Left colon (tissue), 2 donors: ENCODE data around the gene NMRK2. TPM values are rescaled to one million over a fixed set of nuclear protein-coding genes. Genes with fewer than 3 reads are reported as not detected.

Experiments used
- ATAC-seq: fragments of 200-7000 bp; cut with Tn5 transposase; one replicate; pipeline ENCODE4 v1.9.1; 2020; ENCODE audit warnings: mild to moderate bottlenecking, moderate library complexity
- DNase-seq, 2 donors: peaks; one replicate each; pipeline ENCODE4 v3.0.0-alpha.2; 2020
- intact Hi-C, 2 donors: fragments of 100-400 bp; cut with DNase I in 1 of 2; cut with micrococcal nuclease in 1 of 2; formaldehyde crosslinking; loops; one replicate each; pipeline versions ENCODE4 v1.11.2 to v1.14.0; 2022; cut with DNase I, micrococcal nuclease
- total RNA-seq, 2 donors: library from RNA; stranded (reverse); fragmentation: NEBNext Ultra II Directional; extraction: Animal tissue kit (Norgen Biotek cat#: 25700); gene quantifications; one replicate each; pipeline ENCODE4 v1.2.1, GENCODE V29; 2021
- donor health status: DM: no; HTN: no; CAD: no.
- donor health status: DM: yes; HTN: yes; CAD: no.

Gene NMRK2
- total RNA-seq, 2 donors from 2014 or later = not detected

DNA sequence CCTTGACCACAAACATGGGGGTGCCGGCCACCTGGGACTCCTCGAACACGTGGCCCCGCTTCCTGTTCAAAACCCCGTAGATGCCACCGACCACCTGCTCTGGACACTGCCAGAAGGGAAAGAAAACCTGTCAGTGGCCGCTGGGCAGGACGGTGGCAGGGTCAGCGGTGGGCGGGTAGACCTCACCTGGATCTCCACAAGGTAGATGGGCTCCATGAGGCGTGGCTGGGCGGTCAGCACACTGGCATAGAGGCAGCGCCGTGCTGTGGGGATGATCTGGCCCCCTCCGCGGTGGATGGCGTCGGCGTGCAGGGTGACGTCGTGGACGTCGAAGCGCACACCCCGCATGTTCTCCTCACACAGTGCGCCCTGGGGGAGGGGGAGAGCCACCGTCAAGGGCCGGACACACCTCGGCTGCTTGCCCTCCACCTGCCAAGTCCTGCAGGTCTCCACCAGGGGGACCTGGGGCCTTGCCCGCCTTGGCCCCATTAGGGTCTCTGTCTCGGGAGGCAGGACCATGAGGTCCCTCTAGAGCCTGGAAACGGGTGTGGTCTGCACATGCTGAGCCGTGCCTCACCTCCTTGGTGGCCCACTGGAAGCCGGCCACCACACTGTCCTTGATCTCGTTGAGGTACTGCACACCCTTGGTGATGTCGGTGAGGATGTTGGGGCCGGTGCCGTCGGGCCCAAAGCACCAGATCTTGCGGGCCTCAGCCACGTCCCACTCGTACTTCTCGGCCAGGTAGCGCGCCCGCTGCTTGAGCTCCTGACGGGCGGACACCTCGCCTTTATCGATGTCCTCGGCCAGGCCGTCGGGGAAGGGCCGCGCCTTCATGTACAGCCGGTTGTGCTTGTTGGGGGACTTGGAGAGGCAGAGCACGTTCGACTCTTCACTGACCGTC is 44.6 kb downstream of the NMRK2 start:
- peak; percentile 11 for ATAC-seq
- no peak for DNase-seq
- intact Hi-C loops = no loop called here

GRCh38 chr19:3978145-3978544 is 45.3 kb downstream of the NMRK2 start:
- intact Hi-C loops = no loop called here
- DNase-seq (no peak), ATAC-seq (no peak)

- ATAC-seq = no peak
- no peak for DNase-seq
- intact Hi-C loops = no loop called here
Measured at GRCh38 chr19:3979289-3979673, 46.4 kb downstream of the NMRK2 start.

- ATAC-seq = no peak
- intact Hi-C loops = loop anchor here in 1 of 2 donors (10.0 kb wide), 1 partner anchor 225 kb away; no protein-coding TSS in a partner anchor
Measured at GRCh38 chr19:3979674-3980352, 46.9 kb downstream of the NMRK2 start.

GRCh38 chr19:3980353-3981251 is 47.7 kb downstream of the NMRK2 start:
- ATAC-seq = no peak
- DNase-seq = no peak
- intact Hi-C loops = loop anchor here in 1 of 2 donors (10.0 kb wide), 1 partner anchor 224 kb away; no protein-coding TSS in a partner anchor

More at GRCh38 chr19:3979674-3980352, 46.9 kb downstream of the NMRK2 start:
- DNase-seq = no peak

- intact Hi-C loops = loop anchor here in 1 of 2 donors (10.0 kb wide), 1 partner anchor 223 kb away; no protein-coding TSS in a partner anchor
- no peak for ATAC-seq
- DNase-seq = no peak
Measured at GRCh38 chr19:3981373-3981735, 48.5 kb downstream of the NMRK2 start.

GRCh38 chr19:3981736-3982681 is 49.1 kb downstream of the NMRK2 start:
- DNase-seq (no peak), ATAC-seq (no peak)
- intact Hi-C loops = loop anchor here in 1 of 2 donors (10.0 kb wide), 1 partner anchor 223 kb away; no protein-coding TSS in a partner anchor

GRCh38 chr19:3982701-3983541 is 50.1 kb downstream of the NMRK2 start:
- DNase-seq = no peak
- intact Hi-C loops = loop anchor here in 1 of 2 donors (10.0 kb wide), 1 partner anchor 222 kb away; no protein-coding TSS in a partner anchor
- ATAC-seq = no peak

- intact Hi-C loops = loop anchor here in 1 of 2 donors (10.0 kb wide), 1 partner anchor 221 kb away; no protein-coding TSS in a partner anchor
Measured at GRCh38 chr19:3983542-3983914, 50.7 kb downstream of the NMRK2 start.

DNA sequence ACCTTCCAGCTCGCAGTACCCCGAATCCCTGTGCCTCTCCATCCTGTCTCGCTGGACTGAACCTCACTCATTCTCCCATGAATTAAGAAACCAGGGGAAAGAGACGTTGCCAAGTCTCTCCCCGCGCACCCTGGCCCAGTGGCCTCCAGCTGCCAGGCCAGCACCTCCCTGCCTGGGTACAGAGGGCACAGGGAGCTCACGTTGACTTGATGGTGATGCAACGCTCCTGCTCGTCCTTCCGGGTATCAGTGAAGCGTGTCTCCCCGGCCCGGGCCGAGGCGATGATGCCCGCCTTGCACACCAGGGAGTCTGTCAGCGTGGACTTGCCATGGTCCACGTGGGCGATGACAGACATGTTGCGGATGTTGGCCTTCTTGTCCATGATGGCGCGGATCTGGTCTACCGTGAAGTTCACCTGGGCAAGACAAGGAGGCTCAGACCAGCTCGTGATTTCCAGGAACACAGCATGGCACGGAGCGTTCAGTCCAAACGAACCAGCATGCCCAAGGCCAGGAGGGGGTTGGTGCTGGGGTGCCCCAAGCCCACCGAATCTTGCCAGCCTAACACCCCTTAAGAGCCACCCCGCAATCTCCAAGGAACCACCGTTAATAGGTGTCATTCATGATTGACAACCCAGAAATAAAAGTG is 51.2 kb downstream of the NMRK2 start:
- intact Hi-C loops = loop anchor here in 1 of 2 donors (10.0 kb wide), 1 partner anchor 221 kb away; no protein-coding TSS in a partner anchor
- DNase-seq (peak; percentile 65 to 77), ATAC-seq (peak; percentile 66)

More at GRCh38 chr19:3983542-3983914, 50.7 kb downstream of the NMRK2 start:
- no peak for DNase-seq
- no peak for ATAC-seq

- ATAC-seq (peak; percentile 7), DNase-seq (no peak)
- intact Hi-C loops = loop anchor here in 1 of 2 donors (10.0 kb wide), 1 partner anchor 220 kb away; no protein-coding TSS in a partner anchor
Measured at GRCh38 chr19:3984584-3984907, 51.7 kb downstream of the NMRK2 start.

GRCh38 chr19:3984908-3985642 is 52.2 kb downstream of the NMRK2 start, which contains the start of gene EEF2:
Gene EEF2 (minus strand): TSS chr19:3985463. CDS start chr19:3985380, 83 bp downstream.
- intact Hi-C loops = loop anchor here in 1 of 2 donors (10.0 kb wide), 1 partner anchor 220 kb away; no protein-coding TSS in a partner anchor
- peak; percentile 86 to 93 for DNase-seq
- peak; percentile 64 for ATAC-seq

DNA sequence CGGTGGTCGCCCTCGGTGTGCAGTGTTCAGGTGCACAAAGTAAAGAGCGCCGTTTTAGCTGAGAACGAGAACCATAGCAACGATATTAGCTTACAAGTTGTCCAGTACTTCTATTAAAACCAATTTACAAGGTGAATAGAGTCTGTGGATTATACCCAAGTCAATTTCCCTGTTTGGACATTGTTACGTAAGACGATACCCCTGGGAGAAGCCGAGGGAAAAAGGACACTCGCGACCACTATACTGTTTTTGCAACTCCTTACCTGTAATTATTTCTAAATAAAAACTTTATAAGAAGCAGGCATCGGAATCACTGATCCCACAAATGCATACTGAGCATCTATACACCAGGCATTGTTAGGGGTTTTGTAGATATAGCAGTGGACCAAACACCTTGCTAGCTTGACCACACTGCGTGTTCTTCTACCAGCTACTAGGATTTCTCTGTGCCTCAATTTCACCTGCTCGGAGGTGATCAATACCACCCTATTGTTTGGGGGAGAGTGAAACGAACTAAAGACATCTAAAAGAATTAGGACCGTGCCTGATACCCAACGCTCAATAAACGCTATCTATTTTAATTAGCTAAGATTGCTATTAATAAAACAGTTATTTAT is 52.9 kb downstream of the NMRK2 start:
- ATAC-seq (no peak), DNase-seq (no peak)
- intact Hi-C loops = loop anchor here in 1 of 2 donors (10.0 kb wide), 1 partner anchor 219 kb away; no protein-coding TSS in a partner anchor

DNA sequence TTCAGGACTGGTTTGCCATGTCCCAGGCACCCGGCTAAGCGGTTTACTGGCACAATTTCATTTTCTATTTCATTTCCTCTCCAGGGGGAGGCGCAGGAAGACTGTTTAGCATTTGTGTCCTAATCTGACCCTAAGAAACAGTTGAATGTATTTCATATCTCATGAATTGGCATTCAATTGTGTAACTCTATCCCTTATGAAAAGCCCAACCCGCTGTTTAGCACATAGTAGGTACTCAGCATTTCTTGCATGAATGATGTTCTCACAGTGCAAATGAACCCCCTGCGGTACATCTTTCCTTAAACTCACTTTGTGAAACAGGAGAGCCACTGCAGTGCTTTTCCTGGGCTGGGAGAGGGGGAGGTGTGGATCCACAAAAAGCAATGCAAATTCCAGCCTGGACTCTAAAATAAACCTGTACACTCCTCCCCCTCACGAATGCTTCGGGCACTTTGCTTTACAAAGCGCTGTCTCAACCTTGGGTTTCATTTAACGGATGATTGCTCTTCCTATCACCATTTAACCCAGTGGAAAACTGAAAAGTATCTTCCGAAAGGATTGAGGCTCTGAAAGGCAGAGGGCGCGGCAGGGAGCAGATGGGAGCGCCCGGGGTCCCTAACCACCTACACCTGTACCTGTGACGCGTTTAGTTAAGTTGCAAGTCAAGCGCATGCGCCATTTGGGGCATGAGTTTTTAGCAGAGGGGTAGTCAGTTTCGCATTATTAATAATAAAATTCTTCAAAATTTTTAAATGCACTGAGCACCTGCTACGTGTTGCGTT is 53.6 kb downstream of the NMRK2 start:
- ATAC-seq (peak; percentile 42), DNase-seq (peak; percentile 58 to 73)
- intact Hi-C loops = loop anchor here in 1 of 2 donors (10.0 kb wide), 1 partner anchor 218 kb away; no protein-coding TSS in a partner anchor
